Nephron (organoid): ENCODE data around the gene NPY2R.

Experiments used
- H3K27ac Mint-ChIP-seq, 3 experiments: 2 replicates each; pipeline ENCODE4 v1.8.0; 2020; ENCODE audit warnings: mixed read lengths in 3 of 3, mild to moderate bottlenecking in 2 of 3, moderate library complexity in 1 of 3
- H3K27me3 Mint-ChIP-seq: 2 replicates; pipeline ENCODE4 v1.8.0; 2021; ENCODE audit warnings: low read depth, mild to moderate bottlenecking, moderate library complexity, mixed read lengths
- H3K36me3 Mint-ChIP-seq: 2 replicates; pipeline ENCODE4 v1.8.0; 2020; ENCODE audit warnings: low read depth, mixed read lengths
- H3K4me1 Mint-ChIP-seq: 2 replicates; pipeline ENCODE4 v1.8.0; 2020; ENCODE audit warnings: mixed read lengths
- H3K4me3 Mint-ChIP-seq, 3 experiments: 2 replicates each; pipeline ENCODE4 v1.8.0; 2020; ENCODE audit warnings: mild to moderate bottlenecking in 3 of 3, mixed read lengths in 3 of 3, moderate library complexity in 2 of 3
- H3K9me3 Mint-ChIP-seq: 2 replicates; pipeline ENCODE4 v1.8.0; 2020; ENCODE audit warnings: mixed read lengths
- CTCF ChIP-seq, 3 experiments: fragments of 200-600 bp; sonication (generic); IDR thresholded peaks; one replicate each; pipeline ENCODE4 v1.5.0; 2021; ENCODE audit warnings: antibody characterized with exemption in 3 of 3; ENCODE audit not compliant: unreplicated experiment in 3 of 3

Gene NPY2R

GRCh38 chr4:155249016-155249566 is 40.7 kb downstream of the NPY2R start:
- TF ChIP-seq CTCF (IDR thresholded peaks at IDR 0.05; ENCODE audit: unreplicated experiment in 3 of 3), result no peak
- H3K36me3 Mint-ChIP-seq, result no peaks in the 10 kb centered on the region
- no peaks in the 10 kb centered on the region for H3K4me1 Mint-ChIP-seq
- H3K4me3 Mint-ChIP-seq, result no peak overlapping the region
- H3K9me3 Mint-ChIP-seq, result no peaks in the 10 kb centered on the region
- peaks cover 4% of the 10 kb centered on the region for H3K27me3 Mint-ChIP-seq
- no peak overlapping the region for H3K27ac Mint-ChIP-seq

GRCh38 chr4:155252327-155252726 is 43.9 kb downstream of the NPY2R start:
- H3K27me3 Mint-ChIP-seq, result peaks cover 4% of the 10 kb centered on the region
- no peak for TF ChIP-seq CTCF (IDR thresholded peaks at IDR 0.05; ENCODE audit: unreplicated experiment in 3 of 3)
- no peaks in the 10 kb centered on the region for H3K9me3 Mint-ChIP-seq
- no peaks in the 10 kb centered on the region for H3K4me1 Mint-ChIP-seq
- no peak overlapping the region for H3K4me3 Mint-ChIP-seq
- no peaks in the 10 kb centered on the region for H3K36me3 Mint-ChIP-seq
- H3K27ac Mint-ChIP-seq, result no peak overlapping the region

- H3K4me3 Mint-ChIP-seq, result no peak overlapping the region
- no peak overlapping the region for H3K27ac Mint-ChIP-seq
- no peaks in the 10 kb centered on the region for H3K4me1 Mint-ChIP-seq
- H3K9me3 Mint-ChIP-seq, result no peaks in the 10 kb centered on the region
- no peak for TF ChIP-seq CTCF (IDR thresholded peaks at IDR 0.05; ENCODE audit: unreplicated experiment in 3 of 3)
- no peaks in the 10 kb centered on the region for H3K36me3 Mint-ChIP-seq
- no peaks in the 10 kb centered on the region for H3K27me3 Mint-ChIP-seq
Observed at GRCh38 chr4:155263480-155263879, 55.0 kb downstream of the NPY2R start.

- Mint-ChIP-seq H3K4me1 (no peaks in the 10 kb centered on the region), H3K27me3 (no peaks in the 10 kb centered on the region)
- no peak for TF ChIP-seq CTCF (IDR thresholded peaks at IDR 0.05; ENCODE audit: unreplicated experiment in 3 of 3)
Observed at GRCh38 chr4:155265113-155265512, 56.7 kb downstream of the NPY2R start.

More at GRCh38 chr4:155265113-155265512, 56.7 kb downstream of the NPY2R start:
- Mint-ChIP-seq H3K27ac (no peak overlapping the region), H3K36me3 (no peaks in the 10 kb centered on the region), H3K9me3 (no peaks in the 10 kb centered on the region), H3K4me3 (no peak overlapping the region)
